GM12878 (cell line): ENCODE results near the gene MGLL. TPM values are rescaled to one million over a fixed set of nuclear protein-coding genes. Genes with fewer than 3 reads are reported as not detected.

ENCODE experiments used
- BCL11A ChIP-seq: IDR thresholded peaks from 2 replicates; pipeline ENCODE4 v1.6.1; 2011; ENCODE audit warnings: low read depth, low read length
- CBX3 ChIP-seq: fragments of 200-600 bp; sonication (generic); IDR thresholded peaks from 2 replicates; pipeline ENCODE4 v1.6.1; 2016; ENCODE audit warnings: low read depth, borderline replicate concordance
- CHD1 ChIP-seq: IDR thresholded peaks from 2 replicates; pipeline ENCODE4 v1.6.1; 2012; ENCODE audit warnings: low read depth, low read length, improper control_type of control experiment
- EZH2 ChIP-seq: IDR thresholded peaks from 2 replicates; pipeline ENCODE4 v1.6.1; 2012; ENCODE audit warnings: low read depth, mild to moderate bottlenecking, control low read depth, inconsistent platforms, low read length, borderline replicate concordance; ENCODE audit not compliant: control insufficient read depth
- IKZF2 ChIP-seq, 2 experiments: fragments of 450-650 bp; IDR thresholded peaks; 2 replicates each; pipeline ENCODE4 v1.6.1; 2017; ENCODE audit warnings: mild to moderate bottlenecking in 2 of 2, moderate library complexity in 2 of 2
- MEF2A ChIP-seq: IDR thresholded peaks from 2 replicates; pipeline ENCODE4 v1.6.1; 2011; ENCODE audit warnings: low read depth, mild to moderate bottlenecking, low read length, moderate library complexity; ENCODE audit not compliant: insufficient read depth
- MTA2 ChIP-seq: fragments of 450-650 bp; IDR thresholded peaks from 2 replicates; pipeline ENCODE4 v1.6.1; 2016; ENCODE audit warnings: low read depth, mild to moderate bottlenecking, moderate library complexity
- NFYA ChIP-seq: IDR thresholded peaks from 2 replicates; pipeline ENCODE4 v1.6.1; 2011; ENCODE audit warnings: low read depth, mild to moderate bottlenecking, low read length, improper control_type of control experiment, borderline replicate concordance
- NR2C1 ChIP-seq: fragments of 450-650 bp; IDR thresholded peaks from 2 replicates; pipeline ENCODE4 v1.6.1; 2017; ENCODE audit warnings: antibody characterized with exemption, mild to moderate bottlenecking, moderate library complexity
- PKNOX1 ChIP-seq: fragments of 450-650 bp; IDR thresholded peaks from 2 replicates; pipeline ENCODE4 v1.6.1; 2016; ENCODE audit warnings: mild to moderate bottlenecking
- RCOR1 ChIP-seq: conservative IDR thresholded peaks from 2 replicates; pipeline ENCODE4 v1.6.1; 2012; ENCODE audit warnings: low read depth, low read length, improper control_type of control experiment
- SIN3A ChIP-seq: IDR thresholded peaks from 2 replicates; pipeline ENCODE4 v1.6.1; 2012; ENCODE audit warnings: low read depth, low read length, improper control_type of control experiment
- SMARCA5 ChIP-seq: fragments of 450-650 bp; IDR thresholded peaks from 2 replicates; pipeline ENCODE4 v1.6.1; 2017; ENCODE audit warnings: mild to moderate bottlenecking
- SRF ChIP-seq, 2 experiments: IDR thresholded peaks; 2 replicates each; pipeline ENCODE4 v1.6.1; 2011; ENCODE audit warnings: low read depth in 2 of 2, low read length in 2 of 2, mild to moderate bottlenecking in 1 of 2, moderate library complexity in 1 of 2
- USF1 ChIP-seq: IDR thresholded peaks from 2 replicates; pipeline ENCODE4 v1.6.1; 2011; ENCODE audit warnings: borderline replicate concordance, low read depth, mild to moderate bottlenecking, moderate library complexity, mixed read lengths, low read length; ENCODE audit not compliant: insufficient read depth; ENCODE audit errors: extremely low read length
- ZNF592 ChIP-seq: fragments of 450-650 bp; IDR thresholded peaks from 2 replicates; pipeline ENCODE4 v1.6.1; 2017; ENCODE audit warnings: mild to moderate bottlenecking, moderate library complexity
- polyA plus RNA-seq, 11 experiments: library from polyadenylated mRNA; depleted of rRNA in 4 of 11; unstranded in 6 of 11; stranded (reverse) in 5 of 11; fragments of >200 nt; fragmentation: Nextera tagmentation in 4 of 11; fragmentation: Illumina TruSeq in 1 of 11; extraction: Ambion mirVana in 4 of 11; extraction: Trizol in 1 of 11; gene quantifications; 1 replicate in 1 of 11; 2 replicates in 10 of 11; pipeline versions ENCODE4 v1.2.1 to v1.2.3, GENCODE V29; 2011 to 2016; ENCODE audit warnings: inconsistent platforms in 2 of 11, missing spikeins in 2 of 11, low read depth in 1 of 11
- total RNA-seq, 4 experiments: library from RNA; depleted of rRNA in 3 of 4; stranded (reverse); fragments of >200 nt in 3 of 4; fragmentation: Illumina TruSeq in 1 of 4; extraction: Trizol in 1 of 4; gene quantifications; 2 replicates each; pipeline versions ENCODE4 v1.2.1 to v1.2.3, GENCODE V29; 2013 to 2021
- TF ChIP-seq, protein P1 (sequence below): fragments of 450-650 bp; IDR thresholded peaks from 2 replicates; pipeline ENCODE4 v1.6.1; 2017; ENCODE audit warnings: mild to moderate bottlenecking
- TF ChIP-seq, protein P2 (sequence below): fragments of 450-650 bp; IDR thresholded peaks from 2 replicates; pipeline ENCODE4 v1.6.1; 2014; ENCODE audit warnings: mild to moderate bottlenecking

Gene MGLL
- total and polyA plus RNA-seq, 10 of the 15 experiments (the other 5 are each of a cell fraction or from before 2014, with no cell fraction given), result 44.9 to 177 (median 72.9) TPM

DNA sequence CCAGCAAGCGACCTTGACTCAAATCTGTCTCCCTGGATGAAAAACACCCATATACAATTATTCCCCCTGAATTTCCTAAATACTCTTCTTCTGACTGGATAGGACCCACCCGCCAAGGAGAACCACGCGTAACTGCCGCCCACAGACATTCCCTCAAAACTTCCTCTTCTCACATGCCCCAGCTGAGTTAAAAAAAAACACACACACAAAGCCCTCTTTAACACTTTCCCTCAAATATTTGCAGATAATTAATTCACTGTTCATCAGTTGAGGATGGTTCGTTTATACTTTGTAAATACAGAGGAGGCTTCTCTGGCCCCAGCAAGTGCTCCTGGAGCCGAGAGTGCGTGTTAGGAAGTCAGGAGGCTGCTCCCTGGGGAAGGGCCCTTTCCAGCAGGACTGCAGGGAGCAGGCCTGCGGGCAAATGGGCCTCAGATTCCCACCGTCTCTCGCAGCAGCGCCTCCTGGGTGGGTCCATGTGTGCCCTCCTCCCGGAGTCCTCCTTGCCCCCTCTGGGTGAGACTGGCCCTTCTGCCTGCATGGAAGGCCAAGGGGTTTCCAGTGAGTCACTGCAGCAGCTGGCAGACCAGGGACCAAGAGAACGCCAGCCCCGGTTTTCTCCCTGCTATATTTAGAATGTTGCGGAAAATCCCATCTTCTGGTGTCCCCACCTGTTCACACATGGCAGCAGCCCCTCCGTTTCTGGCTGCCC lies 46.8 kb downstream of the MGLL start (continued):
- TF ChIP-seq SRF (IDR thresholded peaks at IDR 0.05; ENCODE audit: low read depth in 2 of 2, low read length in 2 of 2) (0 out of 4 replicates have a peak, but pooled peaks of 1 of the 2 experiments have one; percentile 7), PKNOX1 (no peak), IKZF2 (IDR thresholded peaks at IDR 0.05) (peak; percentile 77 to 80), ZNF592 (no peak), NFYA (no peak), MTA2 (peak; percentile 45; the same call in 1 of the 2 replicates), BCL11A (no peak; the same call in 1 of the 2 replicates), EZH2 (no peak), RCOR1 (no peak), CHD1 (no peak), MEF2A (peak; percentile 59; the same call in 1 of the 2 replicates), CBX3 (no peak), SMARCA5 (peak; percentile 47; the same call in 1 of the 2 replicates), SIN3A (no peak), NR2C1 (no peak), USF1 (no peak)
- TF ChIP-seq, protein P1, sequence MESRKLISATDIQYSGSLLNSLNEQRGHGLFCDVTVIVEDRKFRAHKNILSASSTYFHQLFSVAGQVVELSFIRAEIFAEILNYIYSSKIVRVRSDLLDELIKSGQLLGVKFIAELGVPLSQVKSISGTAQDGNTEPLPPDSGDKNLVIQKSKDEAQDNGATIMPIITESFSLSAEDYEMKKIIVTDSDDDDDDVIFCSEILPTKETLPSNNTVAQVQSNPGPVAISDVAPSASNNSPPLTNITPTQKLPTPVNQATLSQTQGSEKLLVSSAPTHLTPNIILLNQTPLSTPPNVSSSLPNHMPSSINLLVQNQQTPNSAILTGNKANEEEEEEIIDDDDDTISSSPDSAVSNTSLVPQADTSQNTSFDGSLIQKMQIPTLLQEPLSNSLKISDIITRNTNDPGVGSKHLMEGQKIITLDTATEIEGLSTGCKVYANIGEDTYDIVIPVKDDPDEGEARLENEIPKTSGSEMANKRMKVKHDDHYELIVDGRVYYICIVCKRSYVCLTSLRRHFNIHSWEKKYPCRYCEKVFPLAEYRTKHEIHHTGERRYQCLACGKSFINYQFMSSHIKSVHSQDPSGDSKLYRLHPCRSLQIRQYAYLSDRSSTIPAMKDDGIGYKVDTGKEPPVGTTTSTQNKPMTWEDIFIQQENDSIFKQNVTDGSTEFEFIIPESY, result no peak
- TF ChIP-seq, protein P2, sequence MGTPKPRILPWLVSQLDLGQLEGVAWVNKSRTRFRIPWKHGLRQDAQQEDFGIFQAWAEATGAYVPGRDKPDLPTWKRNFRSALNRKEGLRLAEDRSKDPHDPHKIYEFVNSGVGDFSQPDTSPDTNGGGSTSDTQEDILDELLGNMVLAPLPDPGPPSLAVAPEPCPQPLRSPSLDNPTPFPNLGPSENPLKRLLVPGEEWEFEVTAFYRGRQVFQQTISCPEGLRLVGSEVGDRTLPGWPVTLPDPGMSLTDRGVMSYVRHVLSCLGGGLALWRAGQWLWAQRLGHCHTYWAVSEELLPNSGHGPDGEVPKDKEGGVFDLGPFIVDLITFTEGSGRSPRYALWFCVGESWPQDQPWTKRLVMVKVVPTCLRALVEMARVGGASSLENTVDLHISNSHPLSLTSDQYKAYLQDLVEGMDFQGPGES, result no peak
